Stimulated activated CD4-positive, alpha-beta T cell treated with anti-CD3 and anti-CD28 coated beads, Interleukin-1b, Interleukin-23, amount 100 ng/mL, for 4 hours (primary cell): ENCODE measurements around the gene RAET1G.
"Not testable (repeated sequence)": the region's sequence is repeated elsewhere in the genome, so short reads cannot be mapped to it uniquely, and the experiment has no call there.

Experiments
- DNase-seq, 2 donors: peaks; one replicate each; pipeline ENCODE4 v3.0.0-alpha.2; 2020; ENCODE audit warnings: low read depth in 2 of 2

Gene RAET1G

GRCh38 chr6:149897015-149897697 lies 25.8 kb downstream of the RAET1G start:
- no peak for DNase-seq

- no peak for DNase-seq
These were observed 26.4 kb downstream of the RAET1G start for GRCh38 chr6:149896491-149896890.

GRCh38 chr6:149895833-149896271 lies 27.1 kb downstream of the RAET1G start:
- peak in 1 of 2 donors; percentile 8 for DNase-seq

- DNase-seq: no peak
These were observed 27.8 kb downstream of the RAET1G start for GRCh38 chr6:149895048-149895590.

GRCh38 chr6:149891864-149892263 lies 31.1 kb downstream of the RAET1G start:
- DNase-seq: not testable (repeated sequence)

GRCh38 chr6:149891259-149891658 lies 31.7 kb downstream of the RAET1G start:
- no peak for DNase-seq

- no peak for DNase-seq
These were observed 32.3 kb downstream of the RAET1G start for GRCh38 chr6:149890629-149891045.

GRCh38 chr6:149889326-149889725 lies 33.6 kb downstream of the RAET1G start:
- DNase-seq: no peak

- DNase-seq: no peak
These were observed 34.3 kb downstream of the RAET1G start for GRCh38 chr6:149888659-149889058.

- no peak for DNase-seq
These were observed 34.8 kb downstream of the RAET1G start for GRCh38 chr6:149888093-149888492.

- no peak for DNase-seq
These were observed 35.6 kb downstream of the RAET1G start for GRCh38 chr6:149887343-149887742.

GRCh38 chr6:149885888-149886287 lies 37.0 kb downstream of the RAET1G start:
- DNase-seq: no peak

GRCh38 chr6:149884617-149885016 lies 38.3 kb downstream of the RAET1G start:
- no peak for DNase-seq

- no peak for DNase-seq
These were observed 38.7 kb downstream of the RAET1G start for GRCh38 chr6:149884215-149884614.

- DNase-seq: no peak
These were observed 41.1 kb downstream of the RAET1G start for GRCh38 chr6:149881860-149882259.

GRCh38 chr6:149881066-149881766 lies 41.7 kb downstream of the RAET1G start:
- no peak for DNase-seq

GRCh38 chr6:149877659-149878058 lies 45.3 kb downstream of the RAET1G start:
- DNase-seq: no peak

GRCh38 chr6:149876241-149876933 lies 46.5 kb downstream of the RAET1G start:
- no peak for DNase-seq

GRCh38 chr6:149872233-149872632 lies 50.7 kb downstream of the RAET1G start:
- DNase-seq: no peak

- DNase-seq: no peak
These were observed 51.7 kb downstream of the RAET1G start for GRCh38 chr6:149871182-149871581.

- DNase-seq: no peak
These were observed 53.5 kb downstream of the RAET1G start for GRCh38 chr6:149869275-149869892.
